ENCODE results near the gene OR1D2.
A peak's percentile ranks its signal among the peaks of the same experiment; 100 is the strongest.
"Not testable (repeated sequence)": the region's sequence is repeated elsewhere in the genome, so short reads cannot be mapped to it uniquely, and the experiment has no call there.

Gene OR1D2

GRCh38 chr17:3104322-3104721 is at the start of gene OR1D2:
TSS of gene OR1D2 (minus strand) at chr17:3104422. CDS start at chr17:3092996, 11,426 bp downstream.
- no peak for DNase-seq (ENCODE audit: low read depth)

GRCh38 chr17:3137494-3137893 is 33.3 kb upstream of the OR1D2 start:
- not testable (repeated sequence) for DNase-seq (ENCODE audit: low read depth)

- DNase-seq (ENCODE audit: low read depth), result no peak
Measured at GRCh38 chr17:3127451-3127850, 23.2 kb upstream of the OR1D2 start, which contains the start of gene OR1G1. TSS of gene OR1G1 (minus strand) at chr17:3127551. CDS start at chr17:3127551, 0 bp downstream.

GRCh38 chr17:3073850-3074249 is 30.4 kb downstream of the OR1D2 start:
- not testable (repeated sequence) for DNase-seq (ENCODE audit: low read depth)

GRCh38 chr17:3065192-3065591 is 39.0 kb downstream of the OR1D2 start:
- not testable (repeated sequence) for DNase-seq (ENCODE audit: low read depth)

GRCh38 chr17:3063507-3063906 is 40.7 kb downstream of the OR1D2 start, which contains the start of gene OR1D5:
TSS of gene OR1D5 (minus strand) at chr17:3063607. CDS start at chr17:3063607, 0 bp downstream.
- not testable (repeated sequence) for DNase-seq (ENCODE audit: low read depth)

GRCh38 chr17:3062824-3063377 is 41.3 kb downstream of the OR1D2 start:
- DNase-seq (ENCODE audit: low read depth), result not testable (repeated sequence)

- not testable (repeated sequence) for DNase-seq (ENCODE audit: low read depth)
Measured at GRCh38 chr17:3054868-3055267, 49.4 kb downstream of the OR1D2 start.

GRCh38 chr17:3049705-3050295 is 54.4 kb downstream of the OR1D2 start:
- DNase-seq (ENCODE audit: low read depth), result no peak

GRCh38 chr17:3048727-3049471 is 55.3 kb downstream of the OR1D2 start:
- peak; percentile 77 for DNase-seq (ENCODE audit: low read depth)

GRCh38 chr17:3046753-3047152 is 57.5 kb downstream of the OR1D2 start:
- DNase-seq (ENCODE audit: low read depth), result no peak

GRCh38 chr17:3043737-3044365 is 60.4 kb downstream of the OR1D2 start:
- DNase-seq (ENCODE audit: low read depth), result no peak

GRCh38 chr17:3040882-3041281 is 63.3 kb downstream of the OR1D2 start:
- DNase-seq (ENCODE audit: low read depth), result no peak

GRCh38 chr17:3039736-3040135 is 64.5 kb downstream of the OR1D2 start:
- no peak for DNase-seq (ENCODE audit: low read depth)

- DNase-seq (ENCODE audit: low read depth), result no peak
Measured at GRCh38 chr17:3038941-3039340, 65.3 kb downstream of the OR1D2 start.

Data from non-pigmented ciliary epithelial cell (primary cell).